Right atrium auricular region (tissue), 2 donors: ENCODE measurements around the gene SORL1. TPM values are rescaled to one million over a fixed set of nuclear protein-coding genes. Genes with fewer than 3 reads are reported as not detected.

Experiments
- DNase-seq: peaks from one replicate; pipeline ENCODE4 v3.0.0-alpha.2; 2019; ENCODE audit warnings: low spot score
- H3K27ac ChIP-seq, 2 donors: fragments of 200-600 bp; sonication (generic); 1 replicate in 1 of 2; 2 replicates in 1 of 2; pipeline ENCODE4 v1.5.1; 2016 to 2019
- H3K27me3 ChIP-seq, 2 donors: fragments of 200-600 bp; sonication (generic); one replicate each; pipeline versions ENCODE4 v1.5.1 to v1.6.0; 2017 to 2019
- H3K36me3 ChIP-seq: fragments of 200-600 bp; sonication (generic); one replicate; pipeline ENCODE4 v1.5.1; 2016
- H3K4me1 ChIP-seq, 2 donors: fragments of 200-600 bp; sonication (generic); one replicate each; pipeline versions ENCODE4 v1.5.1 to v1.6.0; 2017 to 2019
- H3K4me3 ChIP-seq, 2 donors: fragments of 200-600 bp; sonication (generic); 1 replicate in 1 of 2; 2 replicates in 1 of 2; pipeline ENCODE4 v1.5.1; 2017 to 2019; ENCODE audit warnings: mild to moderate bottlenecking in 1 of 2, moderate library complexity in 1 of 2
- H3K9me3 ChIP-seq, 2 donors: fragments of 200-600 bp; sonication (generic); one replicate each; pipeline ENCODE4 v1.5.1; 2019
- total RNA-seq, 2 donors: library from RNA; depleted of rRNA; stranded (reverse); fragments of >200 nt; gene quantifications; one replicate each; pipeline ENCODE4 v1.1.0, GENCODE V29; 2016
- TF ChIP-seq, protein P1 (sequence below), 2 donors: fragments of 200-600 bp; sonication (generic); IDR thresholded peaks; one replicate each; pipeline ENCODE4 v1.5.1; 2019; ENCODE audit warnings: antibody characterized with exemption in 2 of 2

SORL1 gene
- total RNA-seq, 2 donors from 2014 or later, result 6.4 to 7.5 TPM

DNA sequence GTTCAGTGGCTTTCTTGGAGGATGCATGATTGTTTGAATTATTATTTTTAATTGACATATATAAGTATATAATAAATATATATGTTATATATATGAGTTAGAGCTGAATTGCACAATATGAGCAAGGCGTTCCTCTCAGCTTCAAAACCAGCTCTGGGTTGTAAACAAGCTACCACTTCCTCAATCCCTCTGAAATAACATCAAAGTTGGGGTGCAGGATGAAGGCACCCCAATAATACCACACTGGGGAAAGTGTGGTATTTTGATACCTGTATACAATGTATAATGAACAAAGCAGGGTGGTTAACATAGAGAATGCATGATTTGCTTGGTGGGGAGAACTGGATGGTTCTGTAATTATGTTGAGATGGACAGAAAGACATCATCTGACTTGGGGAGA is 1.7 kb upstream of the SORL1 start:
- H3K36me3 ChIP-seq, result no peaks in the 10 kb centered on the region
- H3K27ac ChIP-seq, result no peak overlapping the region
- TF ChIP-seq, protein P1, sequence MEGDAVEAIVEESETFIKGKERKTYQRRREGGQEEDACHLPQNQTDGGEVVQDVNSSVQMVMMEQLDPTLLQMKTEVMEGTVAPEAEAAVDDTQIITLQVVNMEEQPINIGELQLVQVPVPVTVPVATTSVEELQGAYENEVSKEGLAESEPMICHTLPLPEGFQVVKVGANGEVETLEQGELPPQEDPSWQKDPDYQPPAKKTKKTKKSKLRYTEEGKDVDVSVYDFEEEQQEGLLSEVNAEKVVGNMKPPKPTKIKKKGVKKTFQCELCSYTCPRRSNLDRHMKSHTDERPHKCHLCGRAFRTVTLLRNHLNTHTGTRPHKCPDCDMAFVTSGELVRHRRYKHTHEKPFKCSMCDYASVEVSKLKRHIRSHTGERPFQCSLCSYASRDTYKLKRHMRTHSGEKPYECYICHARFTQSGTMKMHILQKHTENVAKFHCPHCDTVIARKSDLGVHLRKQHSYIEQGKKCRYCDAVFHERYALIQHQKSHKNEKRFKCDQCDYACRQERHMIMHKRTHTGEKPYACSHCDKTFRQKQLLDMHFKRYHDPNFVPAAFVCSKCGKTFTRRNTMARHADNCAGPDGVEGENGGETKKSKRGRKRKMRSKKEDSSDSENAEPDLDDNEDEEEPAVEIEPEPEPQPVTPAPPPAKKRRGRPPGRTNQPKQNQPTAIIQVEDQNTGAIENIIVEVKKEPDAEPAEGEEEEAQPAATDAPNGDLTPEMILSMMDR (IDR thresholded peaks at IDR 0.05), result no peak
- no peaks in the 10 kb centered on the region for H3K9me3 ChIP-seq
- DNase-seq, result no peak
- peaks cover 0 to 16% of the 10 kb centered on the region in 2 donors for H3K4me1 ChIP-seq
- H3K27me3 ChIP-seq, result no peaks in the 10 kb centered on the region
- no peak overlapping the region for H3K4me3 ChIP-seq

DNA sequence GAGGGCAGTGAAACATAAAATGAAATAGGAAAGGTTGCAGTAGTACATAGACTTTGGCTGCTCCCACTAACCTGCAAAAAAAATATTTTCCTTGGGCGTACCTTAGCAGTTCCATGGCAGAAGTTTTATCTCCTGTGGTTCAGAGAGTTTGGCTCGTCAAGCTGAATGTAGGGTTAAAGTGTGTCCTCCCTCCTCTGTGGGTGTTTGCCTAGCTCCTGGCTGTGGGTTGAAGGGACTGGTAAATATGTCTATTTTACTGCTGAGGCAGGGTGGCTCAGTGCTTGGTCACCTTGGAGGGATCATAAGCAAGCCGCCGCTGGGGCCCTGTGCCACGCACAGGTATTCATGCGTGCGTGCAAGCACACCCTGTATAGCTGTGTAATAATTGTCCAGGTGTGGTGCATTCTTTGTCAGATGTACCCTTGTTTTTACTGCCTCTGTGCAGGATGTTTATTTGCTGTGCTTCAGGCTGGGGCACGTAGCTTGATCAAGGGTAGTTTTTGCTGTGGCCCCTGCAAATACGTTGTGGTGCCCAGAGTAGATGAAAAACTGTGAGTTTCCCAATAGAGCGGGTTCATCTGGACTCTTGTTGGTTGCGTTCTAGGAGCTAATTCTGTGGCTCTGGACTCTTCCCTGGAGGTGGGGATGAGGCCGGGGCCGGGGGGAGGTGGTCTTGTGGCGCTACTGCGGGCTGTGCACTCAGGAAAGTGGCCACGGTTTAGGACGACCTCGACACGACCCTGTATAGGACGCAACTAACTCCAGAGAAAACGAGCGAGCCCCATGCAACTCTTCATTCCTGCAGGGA is 732 bp upstream of the SORL1 start:
- Histone ChIP-seq H3K4me1 (peaks cover 0 to 16% of the 10 kb centered on the region in 2 donors), H3K4me3 (peak overlapping the region; percentile 69 to 78), H3K27me3 (no peaks in the 10 kb centered on the region), H3K9me3 (no peaks in the 10 kb centered on the region), H3K27ac (peak overlapping the region in 1 of 2 donors; percentile 18), H3K36me3 (no peaks in the 10 kb centered on the region)
- no peak for DNase-seq
- TF ChIP-seq, protein P1 (IDR thresholded peaks at IDR 0.05), result no peak

DNA sequence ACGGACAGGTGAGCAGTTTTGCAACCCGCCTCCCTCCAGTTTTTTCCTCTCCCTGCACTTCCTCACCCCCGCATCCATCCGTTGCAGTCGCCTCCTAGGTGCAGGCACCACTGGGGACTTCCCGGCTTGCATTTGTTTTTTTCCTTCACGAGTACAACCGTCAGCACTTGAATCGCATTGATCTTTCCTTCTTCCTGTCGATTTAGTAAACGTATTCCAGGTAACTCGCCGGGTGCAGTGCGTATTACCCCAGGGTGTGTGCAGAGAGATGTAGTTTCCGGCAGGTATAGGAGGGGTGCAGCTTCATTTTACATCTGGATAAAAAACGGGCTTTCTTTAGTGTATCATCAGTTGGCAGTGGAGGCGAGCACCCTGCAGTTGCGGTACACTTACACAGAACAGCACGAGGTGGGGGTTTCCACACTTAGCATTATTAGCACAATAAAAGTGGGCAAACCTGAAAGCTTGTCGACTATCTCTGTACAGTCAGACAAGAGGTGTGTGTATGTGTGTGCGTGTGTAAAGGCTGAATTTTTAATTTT is 566 bp downstream of the SORL1 start, which contains the start of gene SORL1-AS1:
Gene SORL1-AS1, minus strand, starts transcription at position 359 of the 542 bp plus-strand sequence.
- DNase-seq, result no peak
- no peaks in the 10 kb centered on the region for H3K27me3 ChIP-seq
- H3K4me3 ChIP-seq, result peak within 1 kb of the TSS; percentile 69 to 78
- peaks cover 0 to 16% of the 10 kb centered on the region in 2 donors for H3K4me1 ChIP-seq
- H3K9me3 ChIP-seq, result no peaks in the 10 kb centered on the region
- H3K36me3 ChIP-seq, result no peaks in the 10 kb centered on the region
- H3K27ac ChIP-seq, result peak within 1 kb of the TSS; percentile 18 to 42
- TF ChIP-seq, protein P1 (IDR thresholded peaks at IDR 0.05), result no peak

DNA sequence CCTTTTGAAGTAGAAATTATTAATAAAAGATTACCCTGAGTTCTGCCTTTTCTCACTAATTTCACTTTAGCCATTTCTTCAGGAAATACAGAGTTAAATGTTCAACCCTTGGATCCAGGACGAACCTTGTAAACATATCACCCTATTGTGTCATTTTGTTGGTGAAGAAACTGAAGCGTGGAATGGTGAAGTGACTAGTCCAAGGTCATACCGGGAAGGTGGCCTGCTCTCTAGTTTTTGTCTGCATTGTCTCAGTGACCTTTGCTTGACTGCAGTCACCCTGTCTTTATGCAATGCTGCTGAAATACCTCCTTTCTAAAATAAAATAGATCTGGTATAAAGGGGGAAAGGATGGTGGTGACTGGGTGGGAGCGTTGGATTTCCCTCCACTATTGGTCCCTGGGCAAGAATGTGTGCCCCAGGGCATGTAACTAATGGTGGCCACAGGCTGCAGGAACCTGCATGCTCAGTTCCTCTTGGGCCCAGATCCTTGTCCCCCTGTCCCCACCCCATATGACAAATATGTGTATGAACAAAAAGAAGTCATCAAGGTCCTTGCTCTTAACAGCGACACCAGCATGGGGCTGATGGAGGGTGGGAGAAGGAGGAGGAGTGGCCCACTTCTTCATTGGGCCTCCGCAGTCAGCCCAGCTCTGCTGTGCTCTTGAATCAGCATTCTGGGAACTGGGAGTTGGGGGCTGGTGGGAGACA is 1.6 kb downstream of the SORL1 start:
- H3K4me3 ChIP-seq, result no peak overlapping the region
- TF ChIP-seq, protein P1 (IDR thresholded peaks at IDR 0.05), result no peak
- DNase-seq, result no peak
- no peaks in the 10 kb centered on the region for H3K36me3 ChIP-seq
- peaks cover 0 to 16% of the 10 kb centered on the region in 2 donors for H3K4me1 ChIP-seq
- no peaks in the 10 kb centered on the region for H3K27me3 ChIP-seq
- H3K9me3 ChIP-seq, result no peaks in the 10 kb centered on the region
- no peak overlapping the region for H3K27ac ChIP-seq

DNA sequence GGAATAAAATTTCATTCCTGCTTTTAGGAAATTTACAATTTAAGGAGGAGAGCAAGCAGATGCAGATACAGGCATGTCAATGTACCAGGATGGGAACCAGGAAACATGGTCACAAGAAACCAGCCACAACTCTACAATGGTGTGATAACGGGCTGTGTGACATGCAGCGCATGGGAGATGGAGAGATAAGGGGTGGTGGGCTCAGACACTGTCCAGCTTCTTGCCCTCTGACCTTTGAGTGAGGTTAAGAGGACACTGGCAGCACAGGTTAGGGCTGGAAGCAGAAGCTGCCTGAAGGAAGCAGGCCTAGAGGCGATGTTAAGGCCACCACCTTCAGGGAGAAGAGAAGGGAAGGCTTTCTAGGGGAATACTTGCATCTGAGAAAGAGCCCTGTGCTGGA is 3.0 kb downstream of the SORL1 start:
- no peaks in the 10 kb centered on the region for H3K36me3 ChIP-seq
- no peak for DNase-seq
- no peak overlapping the region for H3K27ac ChIP-seq
- H3K4me3 ChIP-seq, result no peak overlapping the region
- H3K9me3 ChIP-seq, result no peaks in the 10 kb centered on the region
- no peaks in the 10 kb centered on the region for H3K27me3 ChIP-seq
- H3K4me1 ChIP-seq, result peaks cover 0 to 16% of the 10 kb centered on the region in 2 donors
- TF ChIP-seq, protein P1 (IDR thresholded peaks at IDR 0.05), result no peak
